RPMI8226 (cell line): ENCODE measurements around the gene FMN1.

Experiments
- DNase-seq: peaks from one replicate; pipeline ENCODE4 v3.0.0-alpha.2; 2015

FMN1 gene

GRCh38 chr15:32844118-32844711 lies 350.3 kb downstream of the FMN1 start:
- DNase-seq: peak; percentile 11

DNA sequence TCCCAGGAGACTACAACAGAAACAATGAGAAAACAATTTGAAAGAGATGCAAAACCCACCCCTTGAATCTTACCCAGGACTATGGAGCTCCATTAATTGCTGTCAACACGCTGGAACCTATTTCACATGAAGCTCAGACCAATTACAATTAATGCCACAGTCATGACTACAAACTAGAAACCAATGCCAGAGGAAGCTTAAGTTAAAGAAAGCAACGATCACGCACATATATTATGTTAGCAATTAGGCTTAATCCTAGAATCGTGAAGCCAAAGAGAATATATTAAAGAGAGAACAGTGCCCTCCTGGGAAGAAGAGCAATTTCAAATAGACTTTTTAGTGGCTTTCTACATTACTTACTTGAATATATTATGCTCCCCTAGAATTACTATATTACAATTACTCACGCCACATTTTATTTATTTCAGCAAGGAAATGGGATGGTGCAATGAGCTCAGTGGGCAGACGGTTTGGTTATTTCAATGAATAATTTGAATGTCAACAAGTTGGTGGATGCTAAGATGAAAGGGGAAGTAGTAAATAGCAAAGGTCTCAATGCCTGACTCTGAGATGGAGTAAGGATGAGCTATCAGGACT lies 351.2 kb downstream of the FMN1 start:
- DNase-seq: no peak

DNA sequence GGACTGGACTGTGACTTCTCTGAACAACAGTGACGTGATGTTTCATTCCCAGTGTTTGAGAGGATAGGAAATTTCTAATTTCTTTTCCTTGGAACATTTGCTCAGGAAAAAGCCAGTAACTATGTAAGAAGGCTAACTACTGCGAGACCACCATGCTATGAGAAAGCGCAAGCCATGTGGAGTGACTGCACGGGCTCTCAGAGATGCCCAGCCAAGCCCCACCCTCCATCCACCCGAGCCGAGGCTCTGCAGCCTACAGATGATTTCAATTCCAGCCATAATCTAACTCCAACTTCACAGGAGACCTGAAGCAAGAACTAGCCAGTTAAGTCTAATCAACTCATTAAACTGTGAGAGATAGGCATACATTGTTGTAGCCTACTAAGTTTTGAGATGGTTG lies 352.4 kb downstream of the FMN1 start:
- no peak for DNase-seq

GRCh38 chr15:32840507-32841245 lies 353.8 kb downstream of the FMN1 start:
- DNase-seq: no peak

DNA sequence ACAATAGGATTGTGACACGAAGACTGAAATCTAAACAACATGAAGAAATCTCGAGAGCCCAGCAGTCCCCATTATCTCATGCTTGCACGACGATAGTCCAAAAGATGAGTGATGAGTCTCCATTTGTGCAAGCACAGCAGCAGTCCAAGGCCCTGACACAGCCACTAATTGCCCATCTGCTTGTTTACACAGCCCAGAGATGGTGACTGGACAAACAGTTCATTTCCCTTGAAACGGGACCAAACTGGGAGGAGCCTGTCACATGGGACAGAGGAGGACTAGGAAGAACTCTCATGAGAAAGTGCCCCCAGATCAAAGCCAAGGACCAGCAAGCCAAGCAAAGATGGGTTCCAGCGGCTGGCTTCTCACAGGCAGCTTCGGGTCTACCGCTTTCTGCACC lies 355.7 kb downstream of the FMN1 start:
- DNase-seq: no peak

- DNase-seq: no peak
Observed at GRCh38 chr15:32838338-32838737, 356.2 kb downstream of the FMN1 start.

- no peak for DNase-seq
Observed at GRCh38 chr15:32837935-32838334, 356.6 kb downstream of the FMN1 start.

DNA sequence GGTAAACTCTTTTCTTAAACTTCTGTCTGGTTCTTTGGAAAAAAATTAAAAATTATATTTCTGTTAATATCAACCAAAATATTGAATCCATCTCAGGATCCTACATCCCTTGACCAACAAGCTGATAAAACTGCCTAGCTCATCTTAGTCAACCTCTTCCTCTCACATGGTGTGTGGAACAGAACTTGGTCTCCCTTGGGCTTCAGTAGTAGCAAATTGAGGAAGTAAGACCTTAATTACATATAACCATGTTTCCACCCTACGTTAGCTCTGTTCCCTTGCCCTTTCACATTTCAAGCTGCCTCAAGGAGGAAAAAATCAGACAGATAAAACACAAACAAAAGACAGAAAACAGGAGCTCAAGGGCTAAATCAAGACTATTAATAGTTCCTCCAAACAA lies 360.4 kb downstream of the FMN1 start:
- peak; percentile 6 for DNase-seq

DNA sequence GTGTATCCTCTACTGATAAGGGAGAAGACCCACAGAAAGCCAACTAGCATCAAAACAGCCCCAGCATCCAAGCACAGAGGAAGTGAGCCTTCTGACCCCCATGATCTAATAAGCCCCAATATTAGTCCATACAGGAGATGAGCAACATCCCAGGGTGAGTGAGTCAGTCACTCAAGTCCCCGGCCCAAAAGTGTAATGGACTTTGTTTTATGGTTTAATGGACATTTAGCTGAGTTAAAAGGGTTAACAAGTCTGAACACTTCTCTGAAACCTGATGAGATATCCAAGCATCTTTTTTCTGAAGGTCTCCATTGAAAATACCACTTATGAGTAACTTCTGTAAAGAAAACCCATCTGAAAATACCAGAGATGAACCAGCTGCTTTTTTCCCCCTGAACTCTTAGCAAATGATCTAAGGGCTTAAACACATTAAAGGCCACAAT lies 361.1 kb downstream of the FMN1 start:
- no peak for DNase-seq

GRCh38 chr15:32831485-32831884 lies 363.0 kb downstream of the FMN1 start:
- no peak for DNase-seq

- DNase-seq: no peak
Observed at GRCh38 chr15:32830241-32830640, 364.3 kb downstream of the FMN1 start.

- DNase-seq: no peak
Observed at GRCh38 chr15:32829436-32829835, 365.1 kb downstream of the FMN1 start.

DNA sequence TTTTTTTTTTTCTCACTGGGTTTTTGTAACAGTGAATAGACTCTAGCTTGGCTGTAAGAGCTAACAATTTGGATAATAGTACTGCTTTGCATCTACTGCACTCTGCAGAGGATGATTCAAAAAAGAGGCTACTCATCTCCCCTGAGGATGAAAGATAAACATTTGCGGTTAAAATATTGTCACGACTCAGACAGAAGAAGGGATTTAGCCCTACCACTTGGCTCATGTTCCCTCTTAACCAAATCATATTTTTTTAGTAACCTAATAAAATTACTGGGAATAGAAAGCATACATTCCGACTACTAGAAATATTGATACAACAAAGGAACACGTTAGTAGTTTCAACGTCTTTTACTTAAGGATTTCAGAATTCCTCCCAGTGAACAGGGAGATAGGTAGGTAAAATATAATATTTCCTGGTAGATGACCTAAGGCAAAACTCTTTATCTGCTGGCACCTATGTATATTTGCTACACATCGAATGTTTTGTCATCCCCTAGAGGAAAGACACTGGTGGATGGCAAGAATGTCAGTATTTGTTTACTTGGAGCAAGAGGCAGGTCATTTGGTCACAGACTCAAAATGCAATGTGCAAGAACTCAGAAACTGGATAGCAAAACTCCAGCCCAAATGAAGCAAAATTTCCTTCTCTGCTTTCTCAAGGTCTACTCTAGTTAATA lies 365.9 kb downstream of the FMN1 start:
- DNase-seq: no peak

- no peak for DNase-seq
Observed at GRCh38 chr15:32826685-32827084, 367.8 kb downstream of the FMN1 start.

GRCh38 chr15:32825219-32825618 lies 369.3 kb downstream of the FMN1 start:
- DNase-seq: no peak

DNA sequence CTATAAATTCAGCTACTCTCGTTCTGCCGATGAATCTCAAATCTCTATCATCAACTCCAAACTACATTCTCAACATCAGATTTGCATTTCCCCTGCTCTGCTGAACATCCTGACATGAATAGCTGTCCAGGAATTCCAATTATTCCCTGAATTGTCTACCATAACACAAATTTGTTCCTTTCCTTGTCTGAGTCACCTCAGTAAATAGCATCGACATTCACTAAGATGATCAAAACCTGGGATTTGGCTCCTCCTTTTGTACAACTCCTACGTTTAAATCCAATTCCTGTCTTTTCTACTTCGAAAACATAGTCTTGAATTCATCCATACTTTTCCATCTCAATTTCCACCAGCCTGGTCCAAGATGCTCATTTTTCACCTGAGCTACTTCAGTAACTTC lies 369.7 kb downstream of the FMN1 start:
- DNase-seq: no peak

GRCh38 chr15:32823750-32824149 lies 370.8 kb downstream of the FMN1 start:
- no peak for DNase-seq

- no peak for DNase-seq
Observed at GRCh38 chr15:32822739-32823138, 371.8 kb downstream of the FMN1 start.

DNA sequence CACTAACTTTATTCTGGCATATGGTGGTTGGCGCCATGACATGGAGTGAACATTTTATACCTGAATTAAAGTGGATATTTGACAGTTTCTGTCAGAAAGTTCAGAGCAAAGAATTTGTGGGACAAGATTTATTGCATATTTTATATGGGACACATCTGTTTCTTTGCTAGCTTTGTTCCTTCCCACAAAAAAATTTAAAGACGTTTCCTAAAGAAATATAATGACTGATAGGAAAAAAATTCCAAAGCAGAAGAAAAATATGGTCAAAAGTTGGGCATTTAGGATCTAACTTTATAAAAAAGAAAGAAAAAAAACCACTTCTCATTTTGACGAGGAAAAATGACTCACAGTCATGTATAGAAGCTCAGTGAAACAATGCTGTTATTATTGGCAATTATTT lies 375.1 kb downstream of the FMN1 start:
- no peak for DNase-seq

- no peak for DNase-seq
Observed at GRCh38 chr15:32818758-32819447, 375.6 kb downstream of the FMN1 start.

DNA sequence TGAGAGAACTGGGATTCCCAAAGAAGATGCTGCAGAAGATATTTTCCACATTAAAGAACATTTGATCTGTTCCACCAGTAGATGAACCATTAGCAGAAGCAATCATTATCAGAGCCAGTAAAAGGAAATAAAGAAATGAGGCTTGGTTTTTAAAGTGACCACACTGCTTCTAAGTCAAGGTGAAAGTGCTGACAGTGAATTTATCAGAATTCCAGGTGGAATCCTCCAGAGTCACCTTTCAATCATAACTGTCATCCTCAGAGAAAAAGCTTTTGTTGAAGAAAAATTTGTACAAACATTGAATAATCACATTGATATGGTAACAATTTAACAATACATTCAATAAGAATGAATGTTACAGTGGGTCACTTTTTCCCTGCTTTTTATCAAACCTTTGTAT lies 376.9 kb downstream of the FMN1 start:
- no peak for DNase-seq

DNA sequence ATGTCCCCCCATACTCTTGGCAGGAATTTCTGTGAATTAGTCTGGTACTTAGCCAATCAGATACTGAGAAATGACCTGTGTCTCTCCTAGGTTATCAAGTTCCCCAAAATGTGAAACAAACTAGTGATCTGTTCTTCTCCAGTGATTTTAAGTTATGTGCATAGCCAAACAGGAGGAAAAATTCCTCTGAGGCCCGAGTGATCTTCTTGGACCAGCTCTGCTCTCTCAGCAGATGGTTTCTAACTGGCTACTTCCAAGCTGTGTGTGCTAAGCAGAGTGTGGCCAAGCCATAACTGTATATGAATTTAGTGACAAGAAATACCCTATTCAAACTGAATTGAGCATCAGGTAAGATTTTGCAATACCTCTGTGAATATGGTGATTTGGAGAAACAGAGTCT lies 387.2 kb downstream of the FMN1 start:
- no peak for DNase-seq

DNA sequence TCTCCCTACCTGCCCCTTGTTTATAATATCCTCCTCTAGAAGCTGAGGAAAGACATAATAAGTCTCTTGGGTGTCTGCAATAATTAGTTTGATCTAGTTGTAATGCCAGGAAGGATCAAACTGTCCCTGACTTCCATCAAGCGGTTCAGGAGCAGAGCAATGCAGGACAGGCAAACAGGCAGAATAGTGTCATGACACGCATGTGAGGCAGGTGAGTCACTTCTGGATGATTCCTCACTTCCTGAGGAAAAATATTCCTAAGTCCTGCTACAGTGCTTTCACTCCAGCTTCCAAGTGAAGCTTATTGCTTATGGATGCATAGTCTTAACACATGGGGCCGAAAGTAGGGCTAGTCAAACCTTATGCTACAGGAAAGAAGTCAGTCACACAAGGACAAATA lies 390.9 kb downstream of the FMN1 start:
- no peak for DNase-seq
